Measurements from ENCODE around the gene SDCBP2. TPM values are rescaled to one million over a fixed set of nuclear protein-coding genes. Genes with fewer than 3 reads are reported as not detected.
A peak's percentile ranks its signal among the peaks of the same experiment; 100 is the strongest.

SDCBP2 gene
- total and polyA plus RNA-seq, 2 of the 13 experiments (the other 11 are each of a cell fraction or from before 2014, with no cell fraction given) = 1.2 to 2.4 TPM

DNA sequence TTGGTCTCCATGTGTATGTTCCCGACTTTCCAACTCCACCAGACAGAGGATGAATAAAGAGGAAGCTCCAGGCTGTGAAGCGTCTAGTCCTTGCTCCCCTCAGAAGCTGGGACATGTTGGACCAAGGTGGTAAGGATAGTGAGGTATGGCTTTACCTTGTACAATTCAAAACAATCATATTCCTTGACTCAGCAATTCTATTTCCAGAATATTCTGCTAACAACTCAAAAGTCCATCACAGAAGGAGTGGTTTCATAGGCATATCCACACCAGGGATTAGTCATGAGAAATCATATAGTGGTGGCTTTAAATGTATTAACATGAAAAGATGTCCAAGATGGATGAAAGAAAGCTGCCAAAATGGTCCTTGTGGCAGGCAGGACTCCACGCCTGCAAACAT is 44.1 kb upstream of the SDCBP2 start:
- Histone ChIP-seq H3K4me3 (replicated peaks in 1 of 3; ENCODE audit: insufficient read depth in 1 of 3, low read depth in 2 of 3, low read length in 3 of 3) (no peak overlapping the region), H3K36me3 (replicated peaks in 1 of 2; ENCODE audit: control insufficient read depth in 1 of 2, insufficient read depth in 2 of 2, low read length in 2 of 2) (peaks cover 31 to 73% of the 10 kb centered on the region in 2 experiments), H3K9ac (ENCODE audit: insufficient read depth, low read depth, low read length) (no peak overlapping the region), H3K79me2 (ENCODE audit: insufficient read depth, low read length) (peaks cover 40% of the 10 kb centered on the region), H2AFZ (ENCODE audit: low read length) (no peak overlapping the region), H4K20me1 (ENCODE audit: insufficient read depth, low read length) (peaks cover 46% of the 10 kb centered on the region), H3K4me1 (ENCODE audit: insufficient read depth, low read length) (peaks cover 13% of the 10 kb centered on the region), H3K27ac (ENCODE audit: extremely low read length, insufficient read depth, low read length) (no peak overlapping the region), H3K27me3 (ENCODE audit: control insufficient read depth in 1 of 2, insufficient read depth in 2 of 2, low read length in 2 of 2) (no peaks in the 10 kb centered on the region), H3K9me3 (ENCODE audit: low read length) (no peaks in the 10 kb centered on the region), H3K4me2 (ENCODE audit: low read depth, low read length) (no peak overlapping the region)
- intact Hi-C loops (cut with micrococcal nuclease; ENCODE audit: unreplicated experiment) (no loop called here), in situ Hi-C loops (cut with HindIII; ENCODE audit: extremely low pct_ligation_motif_present, low pct_unique_long_range_greater_than_20kb) (no loop called here)
- FAIRE-seq (no peak), DNase-seq (ENCODE audit: low spot score) (no peak), ATAC-seq (no peak)
- TF ChIP-seq RBM22 (optimal IDR thresholded peaks at IDR 0.05; ENCODE audit: low read length) = peak; percentile 66
- TF ChIP-seq MAFF (IDR thresholded peaks at IDR 0.05; ENCODE audit: low read depth, low read length) = peak; percentile 87
- TF ChIP-seq MAFK (conservative IDR thresholded peaks at IDR 0.05 in 1 of 2, IDR thresholded peaks at IDR 0.05 in 1 of 2; ENCODE audit: low read length in 2 of 2) = peak; percentile 87 to 91
- TF ChIP-seq KDM6A (CRISPR knock-in tag; IDR thresholded peaks at IDR 0.05; ENCODE audit: low read depth) = no peak
- ChIA-PET POLR2A (no interaction called here), CTCF (ENCODE audit: low intra/inter-chr PET ratio, low total read pairs) (no interaction called here)
- no TSS peak for BruUV-seq (replicated peaks)
- WGBS (ENCODE audit: low lambda C conversion rate) = 98% methylated on average over 3 of the region's 3 CpGs

DNA sequence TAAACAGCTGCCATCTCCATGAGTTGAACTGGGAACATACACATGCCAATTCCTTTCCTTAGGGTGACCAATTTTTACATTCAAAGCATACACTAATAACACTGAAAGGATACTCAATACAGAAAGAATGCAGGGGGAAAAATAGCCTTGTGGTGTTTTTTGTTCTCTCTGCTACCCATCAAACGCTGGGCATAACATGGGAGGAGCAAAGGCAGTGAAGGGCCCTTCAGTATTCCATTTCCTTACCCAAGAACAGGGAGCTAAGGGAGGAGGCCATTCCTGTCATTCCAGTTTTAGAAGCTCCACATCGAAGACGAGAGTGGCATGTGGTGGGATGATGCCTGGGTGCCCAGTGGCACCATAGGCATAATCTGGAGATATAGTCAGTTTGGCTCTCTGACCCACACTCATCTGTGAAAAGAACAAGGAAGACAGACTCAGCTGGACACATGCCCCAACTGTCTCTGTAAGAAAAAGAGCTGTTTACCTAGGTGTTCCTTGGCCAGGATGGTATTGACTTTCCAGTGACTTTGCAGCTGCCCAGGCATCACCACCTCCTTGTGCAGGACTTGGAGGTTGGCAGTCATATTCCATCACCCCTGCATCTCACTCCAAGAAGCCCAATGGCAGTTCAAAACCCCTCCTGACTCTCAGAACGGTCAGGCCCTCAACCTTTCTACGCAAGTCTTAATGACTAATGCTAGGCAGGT is 43.0 kb upstream of the SDCBP2 start:
- ChIA-PET POLR2A (interaction anchor here (1.0 to 1.6 kb wide), 3 partner anchors 20 to 46 kb away, joined by 3 to 7 read pairs (median 5); partner anchors contain the start of gene SDCBP2), CTCF (ENCODE audit: low intra/inter-chr PET ratio, low total read pairs) (no interaction called here)
- no peak overlapping the region for H3K4me3 ChIP-seq (replicated peaks in 1 of 3; ENCODE audit: insufficient read depth in 1 of 3, low read depth in 2 of 3, low read length in 3 of 3)
- peaks cover 29% of the 10 kb centered on the region for H3K79me2 ChIP-seq (ENCODE audit: insufficient read depth, low read length)
- no peak for FAIRE-seq
- no peak for DNase-seq (ENCODE audit: low spot score)
- H3K27ac ChIP-seq (ENCODE audit: extremely low read length, insufficient read depth, low read length) = no peak overlapping the region
- no peaks in the 10 kb centered on the region for H3K27me3 ChIP-seq (ENCODE audit: control insufficient read depth in 1 of 2, insufficient read depth in 2 of 2, low read length in 2 of 2)
- intact Hi-C loops (cut with micrococcal nuclease; ENCODE audit: unreplicated experiment) = no loop called here
- peaks cover 2% of the 10 kb centered on the region for H3K4me1 ChIP-seq (ENCODE audit: insufficient read depth, low read length)
- H3K36me3 ChIP-seq (replicated peaks in 1 of 2; ENCODE audit: control insufficient read depth in 1 of 2, insufficient read depth in 2 of 2, low read length in 2 of 2) = peaks cover 29 to 79% of the 10 kb centered on the region in 2 experiments
- in situ Hi-C loops (cut with HindIII; ENCODE audit: extremely low pct_ligation_motif_present, low pct_unique_long_range_greater_than_20kb) = no loop called here
- peaks cover 35% of the 10 kb centered on the region for H4K20me1 ChIP-seq (ENCODE audit: insufficient read depth, low read length)
- ATAC-seq = no peak
- 93% methylated on average over 5 of the region's 5 CpGs for WGBS (ENCODE audit: low lambda C conversion rate)
- H3K9ac ChIP-seq (ENCODE audit: insufficient read depth, low read depth, low read length) = no peak overlapping the region
- H2AFZ ChIP-seq (ENCODE audit: low read length) = no peak overlapping the region
- H3K9me3 ChIP-seq (ENCODE audit: low read length) = no peaks in the 10 kb centered on the region
- no peak overlapping the region for H3K4me2 ChIP-seq (ENCODE audit: low read depth, low read length)
- no TSS peak for BruUV-seq (replicated peaks)
- TF ChIP-seq POLR2G (IDR thresholded peaks at IDR 0.05; ENCODE audit: low read depth, low read length) = 0 out of 2 replicates have a peak, but pooled peaks have one; percentile 23
- no peak for TF ChIP-seq TMF1 (CRISPR knock-in tag; IDR thresholded peaks at IDR 0.05; ENCODE audit: low read depth)
- TF ChIP-seq, protein P1, sequence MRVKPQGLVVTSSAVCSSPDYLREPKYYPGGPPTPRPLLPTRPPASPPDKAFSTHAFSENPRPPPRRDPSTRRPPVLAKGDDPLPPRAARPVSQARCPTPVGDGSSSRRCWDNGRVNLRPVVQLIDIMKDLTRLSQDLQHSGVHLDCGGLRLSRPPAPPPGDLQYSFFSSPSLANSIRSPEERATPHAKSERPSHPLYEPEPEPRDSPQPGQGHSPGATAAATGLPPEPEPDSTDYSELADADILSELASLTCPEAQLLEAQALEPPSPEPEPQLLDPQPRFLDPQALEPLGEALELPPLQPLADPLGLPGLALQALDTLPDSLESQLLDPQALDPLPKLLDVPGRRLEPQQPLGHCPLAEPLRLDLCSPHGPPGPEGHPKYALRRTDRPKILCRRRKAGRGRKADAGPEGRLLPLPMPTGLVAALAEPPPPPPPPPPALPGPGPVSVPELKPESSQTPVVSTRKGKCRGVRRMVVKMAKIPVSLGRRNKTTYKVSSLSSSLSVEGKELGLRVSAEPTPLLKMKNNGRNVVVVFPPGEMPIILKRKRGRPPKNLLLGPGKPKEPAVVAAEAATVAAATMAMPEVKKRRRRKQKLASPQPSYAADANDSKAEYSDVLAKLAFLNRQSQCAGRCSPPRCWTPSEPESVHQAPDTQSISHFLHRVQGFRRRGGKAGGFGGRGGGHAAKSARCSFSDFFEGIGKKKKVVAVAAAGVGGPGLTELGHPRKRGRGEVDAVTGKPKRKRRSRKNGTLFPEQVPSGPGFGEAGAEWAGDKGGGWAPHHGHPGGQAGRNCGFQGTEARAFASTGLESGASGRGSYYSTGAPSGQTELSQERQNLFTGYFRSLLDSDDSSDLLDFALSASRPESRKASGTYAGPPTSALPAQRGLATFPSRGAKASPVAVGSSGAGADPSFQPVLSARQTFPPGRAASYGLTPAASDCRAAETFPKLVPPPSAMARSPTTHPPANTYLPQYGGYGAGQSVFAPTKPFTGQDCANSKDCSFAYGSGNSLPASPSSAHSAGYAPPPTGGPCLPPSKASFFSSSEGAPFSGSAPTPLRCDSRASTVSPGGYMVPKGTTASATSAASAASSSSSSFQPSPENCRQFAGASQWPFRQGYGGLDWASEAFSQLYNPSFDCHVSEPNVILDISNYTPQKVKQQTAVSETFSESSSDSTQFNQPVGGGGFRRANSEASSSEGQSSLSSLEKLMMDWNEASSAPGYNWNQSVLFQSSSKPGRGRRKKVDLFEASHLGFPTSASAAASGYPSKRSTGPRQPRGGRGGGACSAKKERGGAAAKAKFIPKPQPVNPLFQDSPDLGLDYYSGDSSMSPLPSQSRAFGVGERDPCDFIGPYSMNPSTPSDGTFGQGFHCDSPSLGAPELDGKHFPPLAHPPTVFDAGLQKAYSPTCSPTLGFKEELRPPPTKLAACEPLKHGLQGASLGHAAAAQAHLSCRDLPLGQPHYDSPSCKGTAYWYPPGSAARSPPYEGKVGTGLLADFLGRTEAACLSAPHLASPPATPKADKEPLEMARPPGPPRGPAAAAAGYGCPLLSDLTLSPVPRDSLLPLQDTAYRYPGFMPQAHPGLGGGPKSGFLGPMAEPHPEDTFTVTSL (CRISPR knock-in tag; IDR thresholded peaks at IDR 0.05; ENCODE audit: borderline replicate concordance) = no peak
- TF ChIP-seq, protein P2, sequence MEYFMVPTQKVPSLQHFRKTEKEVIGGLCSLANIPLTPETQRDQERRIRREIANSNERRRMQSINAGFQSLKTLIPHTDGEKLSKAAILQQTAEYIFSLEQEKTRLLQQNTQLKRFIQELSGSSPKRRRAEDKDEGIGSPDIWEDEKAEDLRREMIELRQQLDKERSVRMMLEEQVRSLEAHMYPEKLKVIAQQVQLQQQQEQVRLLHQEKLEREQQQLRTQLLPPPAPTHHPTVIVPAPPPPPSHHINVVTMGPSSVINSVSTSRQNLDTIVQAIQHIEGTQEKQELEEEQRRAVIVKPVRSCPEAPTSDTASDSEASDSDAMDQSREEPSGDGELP (IDR thresholded peaks at IDR 0.05; ENCODE audit: borderline replicate concordance, low read depth) = no peak
- TF ChIP-seq POLR2A (IDR thresholded peaks at IDR 0.05; ENCODE audit: insufficient read depth in 1 of 2, low read depth in 2 of 2, low read length in 2 of 2) = peak in 1 of 2 experiments; percentile 24; a peak in 1 of 4 replicates
- no peak for TF ChIP-seq RFXANK (CRISPR knock-in tag; IDR thresholded peaks at IDR 0.05)
- TF ChIP-seq, protein P3, sequence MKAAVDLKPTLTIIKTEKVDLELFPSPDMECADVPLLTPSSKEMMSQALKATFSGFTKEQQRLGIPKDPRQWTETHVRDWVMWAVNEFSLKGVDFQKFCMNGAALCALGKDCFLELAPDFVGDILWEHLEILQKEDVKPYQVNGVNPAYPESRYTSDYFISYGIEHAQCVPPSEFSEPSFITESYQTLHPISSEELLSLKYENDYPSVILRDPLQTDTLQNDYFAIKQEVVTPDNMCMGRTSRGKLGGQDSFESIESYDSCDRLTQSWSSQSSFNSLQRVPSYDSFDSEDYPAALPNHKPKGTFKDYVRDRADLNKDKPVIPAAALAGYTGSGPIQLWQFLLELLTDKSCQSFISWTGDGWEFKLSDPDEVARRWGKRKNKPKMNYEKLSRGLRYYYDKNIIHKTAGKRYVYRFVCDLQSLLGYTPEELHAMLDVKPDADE (CRISPR knock-in tag; IDR thresholded peaks at IDR 0.05) = no peak
